Measurements from ENCODE around the gene KIFC3.
A peak's percentile ranks its signal among the peaks of the same experiment; 100 is the strongest.

Gene KIFC3

DNA sequence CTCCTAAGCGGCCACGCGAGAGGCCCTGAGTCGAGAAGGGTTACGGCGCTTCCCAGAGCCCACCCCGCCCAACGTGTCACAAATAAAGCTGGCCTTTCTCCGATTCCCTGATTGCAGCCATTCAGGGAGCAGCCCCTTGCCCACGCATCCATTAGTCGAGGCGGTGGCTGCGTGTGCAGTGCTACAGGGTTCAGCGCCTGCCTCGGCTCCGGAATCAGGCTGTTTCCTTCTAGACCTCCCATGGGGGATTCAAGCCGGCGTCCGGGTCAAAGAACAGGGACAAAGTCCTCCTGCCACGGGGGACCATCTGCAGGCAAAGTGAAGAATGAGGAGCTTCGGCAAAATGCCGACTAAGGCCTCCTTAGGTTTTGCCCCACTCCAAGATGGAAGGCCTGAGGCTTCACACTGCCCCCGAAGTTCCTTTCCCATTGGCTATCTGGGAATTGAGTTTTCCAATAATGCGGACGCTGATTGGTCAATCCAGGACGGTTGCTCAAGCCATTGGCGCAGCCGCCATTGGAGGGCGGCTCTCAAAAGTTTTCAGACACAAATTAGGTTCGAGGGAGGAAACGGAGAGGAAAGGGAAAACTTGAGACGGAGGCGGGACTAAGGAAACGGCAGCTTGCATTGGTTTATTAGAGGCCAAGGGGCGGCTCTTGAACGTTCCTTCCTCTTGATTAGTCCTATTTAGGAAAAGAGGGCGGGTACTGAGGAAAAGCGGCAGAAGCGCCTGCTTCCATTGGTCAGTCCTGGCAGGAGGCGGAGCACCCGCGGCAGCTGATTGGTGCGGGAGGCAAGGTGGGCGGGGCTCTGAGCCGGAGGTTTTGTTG lies 67.2 kb downstream of the KIFC3 start (continued):
- TF ChIP-seq, protein P1, sequence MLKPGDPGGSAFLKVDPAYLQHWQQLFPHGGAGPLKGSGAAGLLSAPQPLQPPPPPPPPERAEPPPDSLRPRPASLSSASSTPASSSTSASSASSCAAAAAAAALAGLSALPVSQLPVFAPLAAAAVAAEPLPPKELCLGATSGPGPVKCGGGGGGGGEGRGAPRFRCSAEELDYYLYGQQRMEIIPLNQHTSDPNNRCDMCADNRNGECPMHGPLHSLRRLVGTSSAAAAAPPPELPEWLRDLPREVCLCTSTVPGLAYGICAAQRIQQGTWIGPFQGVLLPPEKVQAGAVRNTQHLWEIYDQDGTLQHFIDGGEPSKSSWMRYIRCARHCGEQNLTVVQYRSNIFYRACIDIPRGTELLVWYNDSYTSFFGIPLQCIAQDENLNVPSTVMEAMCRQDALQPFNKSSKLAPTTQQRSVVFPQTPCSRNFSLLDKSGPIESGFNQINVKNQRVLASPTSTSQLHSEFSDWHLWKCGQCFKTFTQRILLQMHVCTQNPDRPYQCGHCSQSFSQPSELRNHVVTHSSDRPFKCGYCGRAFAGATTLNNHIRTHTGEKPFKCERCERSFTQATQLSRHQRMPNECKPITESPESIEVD (tag by site-specific recombination; IDR thresholded peaks at IDR 0.05) = no peak
- TF ChIP-seq ZNF561 (tag by site-specific recombination; IDR thresholded peaks at IDR 0.05; ENCODE audit: borderline replicate concordance) (peak; percentile 100), ZNF629 (tag by site-specific recombination; IDR thresholded peaks at IDR 0.05) (no peak), ZNF23 (tag by site-specific recombination; IDR thresholded peaks at IDR 0.05; ENCODE audit: borderline replicate concordance) (no peak), ZNF24 (tag by site-specific recombination; IDR thresholded peaks at IDR 0.05) (peak; percentile 45; the same call in 1 of the 2 replicates), ZNF473 (tag by site-specific recombination; IDR thresholded peaks at IDR 0.05) (no peak), EGR2 (tag by site-specific recombination; IDR thresholded peaks at IDR 0.05; ENCODE audit: low read depth) (peak; percentile 68), HOXA7 (CRISPR knock-in tag; IDR thresholded peaks at IDR 0.05; ENCODE audit: borderline replicate concordance) (peak; percentile 88), ZFHX2 (tag by site-specific recombination; conservative IDR thresholded peaks at IDR 0.05) (peak; percentile 68), SP2 (tag by site-specific recombination; IDR thresholded peaks at IDR 0.05) (peak; percentile 97), SALL2 (tag by site-specific recombination; IDR thresholded peaks at IDR 0.05; ENCODE audit: borderline replicate concordance) (no peak), KLF10 (tag by site-specific recombination; IDR thresholded peaks at IDR 0.05) (peak; percentile 57; the same call in 1 of the 2 replicates), ZNF2 (tag by site-specific recombination; IDR thresholded peaks at IDR 0.05) (0 out of 2 replicates have a peak, but pooled peaks have one; percentile 46), FEZF1 (tag by site-specific recombination; IDR thresholded peaks at IDR 0.05) (peak; percentile 33; the same call in 1 of the 2 replicates), SP3 (tag by site-specific recombination; IDR thresholded peaks at IDR 0.05) (peak; percentile 92), ZNF843 (tag by site-specific recombination; IDR thresholded peaks at IDR 0.05) (no peak), ZNF747 (tag by site-specific recombination; IDR thresholded peaks at IDR 0.05) (no peak), ZFP69B (tag by site-specific recombination; IDR thresholded peaks at IDR 0.05) (no peak), MEIS1 (CRISPR knock-in tag; IDR thresholded peaks at IDR 0.05; ENCODE audit: borderline replicate concordance) (no peak), RBAK (tag by site-specific recombination; IDR thresholded peaks at IDR 0.05) (no peak), ZNF335 (tag by site-specific recombination; conservative IDR thresholded peaks at IDR 0.05) (peak; percentile 84)
- TF ChIP-seq, protein P2, sequence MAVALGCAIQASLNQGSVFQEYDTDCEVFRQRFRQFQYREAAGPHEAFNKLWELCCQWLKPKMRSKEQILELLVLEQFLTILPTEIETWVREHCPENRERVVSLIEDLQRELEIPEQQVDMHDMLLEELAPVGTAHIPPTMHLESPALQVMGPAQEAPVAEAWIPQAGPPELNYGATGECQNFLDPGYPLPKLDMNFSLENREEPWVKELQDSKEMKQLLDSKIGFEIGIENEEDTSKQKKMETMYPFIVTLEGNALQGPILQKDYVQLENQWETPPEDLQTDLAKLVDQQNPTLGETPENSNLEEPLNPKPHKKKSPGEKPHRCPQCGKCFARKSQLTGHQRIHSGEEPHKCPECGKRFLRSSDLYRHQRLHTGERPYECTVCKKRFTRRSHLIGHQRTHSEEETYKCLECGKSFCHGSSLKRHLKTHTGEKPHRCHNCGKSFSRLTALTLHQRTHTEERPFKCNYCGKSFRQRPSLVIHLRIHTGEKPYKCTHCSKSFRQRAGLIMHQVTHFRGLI (tag by site-specific recombination; IDR thresholded peaks at IDR 0.05) = no peak
- TF ChIP-seq, protein P3, sequence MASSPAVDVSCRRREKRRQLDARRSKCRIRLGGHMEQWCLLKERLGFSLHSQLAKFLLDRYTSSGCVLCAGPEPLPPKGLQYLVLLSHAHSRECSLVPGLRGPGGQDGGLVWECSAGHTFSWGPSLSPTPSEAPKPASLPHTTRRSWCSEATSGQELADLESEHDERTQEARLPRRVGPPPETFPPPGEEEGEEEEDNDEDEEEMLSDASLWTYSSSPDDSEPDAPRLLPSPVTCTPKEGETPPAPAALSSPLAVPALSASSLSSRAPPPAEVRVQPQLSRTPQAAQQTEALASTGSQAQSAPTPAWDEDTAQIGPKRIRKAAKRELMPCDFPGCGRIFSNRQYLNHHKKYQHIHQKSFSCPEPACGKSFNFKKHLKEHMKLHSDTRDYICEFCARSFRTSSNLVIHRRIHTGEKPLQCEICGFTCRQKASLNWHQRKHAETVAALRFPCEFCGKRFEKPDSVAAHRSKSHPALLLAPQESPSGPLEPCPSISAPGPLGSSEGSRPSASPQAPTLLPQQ (tag by site-specific recombination; IDR thresholded peaks at IDR 0.05) = 0 out of 2 replicates have a peak, but pooled peaks have one; percentile 20
- TF ChIP-seq, protein P4, sequence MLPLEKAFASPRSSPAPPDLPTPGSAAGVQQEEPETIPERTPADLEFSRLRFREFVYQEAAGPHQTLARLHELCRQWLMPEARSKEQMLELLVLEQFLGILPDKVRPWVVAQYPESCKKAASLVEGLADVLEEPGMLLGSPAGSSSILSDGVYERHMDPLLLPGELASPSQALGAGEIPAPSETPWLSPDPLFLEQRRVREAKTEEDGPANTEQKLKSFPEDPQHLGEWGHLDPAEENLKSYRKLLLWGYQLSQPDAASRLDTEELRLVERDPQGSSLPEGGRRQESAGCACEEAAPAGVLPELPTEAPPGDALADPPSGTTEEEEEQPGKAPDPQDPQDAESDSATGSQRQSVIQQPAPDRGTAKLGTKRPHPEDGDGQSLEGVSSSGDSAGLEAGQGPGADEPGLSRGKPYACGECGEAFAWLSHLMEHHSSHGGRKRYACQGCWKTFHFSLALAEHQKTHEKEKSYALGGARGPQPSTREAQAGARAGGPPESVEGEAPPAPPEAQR (tag by site-specific recombination; IDR thresholded peaks at IDR 0.05) = no peak
- TF ChIP-seq, protein P5, sequence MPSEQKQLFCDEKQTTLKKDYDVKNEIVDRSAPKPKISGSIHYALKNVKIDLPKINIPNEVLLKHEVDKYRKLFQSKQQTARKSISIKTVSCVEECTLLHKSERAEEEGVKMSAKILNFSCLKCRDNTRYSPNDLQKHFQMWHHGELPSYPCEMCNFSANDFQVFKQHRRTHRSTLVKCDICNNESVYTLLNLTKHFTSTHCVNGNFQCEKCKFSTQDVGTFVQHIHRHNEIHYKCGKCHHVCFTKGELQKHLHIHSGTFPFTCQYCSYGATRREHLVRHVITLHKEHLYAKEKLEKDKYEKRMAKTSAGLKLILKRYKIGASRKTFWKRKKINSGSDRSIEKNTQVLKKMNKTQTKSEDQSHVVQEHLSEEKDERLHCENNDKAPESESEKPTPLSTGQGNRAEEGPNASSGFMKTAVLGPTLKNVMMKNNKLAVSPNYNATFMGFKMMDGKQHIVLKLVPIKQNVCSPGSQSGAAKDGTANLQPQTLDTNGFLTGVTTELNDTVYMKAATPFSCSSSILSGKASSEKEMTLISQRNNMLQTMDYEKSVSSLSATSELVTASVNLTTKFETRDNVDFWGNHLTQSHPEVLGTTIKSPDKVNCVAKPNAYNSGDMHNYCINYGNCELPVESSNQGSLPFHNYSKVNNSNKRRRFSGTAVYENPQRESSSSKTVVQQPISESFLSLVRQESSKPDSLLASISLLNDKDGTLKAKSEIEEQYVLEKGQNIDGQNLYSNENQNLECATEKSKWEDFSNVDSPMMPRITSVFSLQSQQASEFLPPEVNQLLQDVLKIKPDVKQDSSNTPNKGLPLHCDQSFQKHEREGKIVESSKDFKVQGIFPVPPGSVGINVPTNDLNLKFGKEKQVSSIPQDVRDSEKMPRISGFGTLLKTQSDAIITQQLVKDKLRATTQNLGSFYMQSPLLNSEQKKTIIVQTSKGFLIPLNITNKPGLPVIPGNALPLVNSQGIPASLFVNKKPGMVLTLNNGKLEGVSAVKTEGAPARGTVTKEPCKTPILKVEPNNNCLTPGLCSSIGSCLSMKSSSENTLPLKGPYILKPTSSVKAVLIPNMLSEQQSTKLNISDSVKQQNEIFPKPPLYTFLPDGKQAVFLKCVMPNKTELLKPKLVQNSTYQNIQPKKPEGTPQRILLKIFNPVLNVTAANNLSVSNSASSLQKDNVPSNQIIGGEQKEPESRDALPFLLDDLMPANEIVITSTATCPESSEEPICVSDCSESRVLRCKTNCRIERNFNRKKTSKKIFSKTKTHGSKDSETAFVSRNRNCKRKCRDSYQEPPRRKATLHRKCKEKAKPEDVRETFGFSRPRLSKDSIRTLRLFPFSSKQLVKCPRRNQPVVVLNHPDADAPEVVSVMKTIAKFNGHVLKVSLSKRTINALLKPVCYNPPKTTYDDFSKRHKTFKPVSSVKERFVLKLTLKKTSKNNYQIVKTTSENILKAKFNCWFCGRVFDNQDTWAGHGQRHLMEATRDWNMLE (tag by site-specific recombination; conservative IDR thresholded peaks at IDR 0.05; ENCODE audit: low read depth) = peak; percentile 81
